CD1c-positive myeloid dendritic cell (primary cell): ENCODE measurements around the gene KANTR.
"Not testable (repeated sequence)": the region's sequence is repeated elsewhere in the genome, so short reads cannot be mapped to it uniquely, and the experiment has no call there.

Experiments used
- DNase-seq: peaks from one replicate; pipeline ENCODE4 v3.0.0-alpha.2; 2016; ENCODE audit errors: extremely low spot score

Gene KANTR

DNA sequence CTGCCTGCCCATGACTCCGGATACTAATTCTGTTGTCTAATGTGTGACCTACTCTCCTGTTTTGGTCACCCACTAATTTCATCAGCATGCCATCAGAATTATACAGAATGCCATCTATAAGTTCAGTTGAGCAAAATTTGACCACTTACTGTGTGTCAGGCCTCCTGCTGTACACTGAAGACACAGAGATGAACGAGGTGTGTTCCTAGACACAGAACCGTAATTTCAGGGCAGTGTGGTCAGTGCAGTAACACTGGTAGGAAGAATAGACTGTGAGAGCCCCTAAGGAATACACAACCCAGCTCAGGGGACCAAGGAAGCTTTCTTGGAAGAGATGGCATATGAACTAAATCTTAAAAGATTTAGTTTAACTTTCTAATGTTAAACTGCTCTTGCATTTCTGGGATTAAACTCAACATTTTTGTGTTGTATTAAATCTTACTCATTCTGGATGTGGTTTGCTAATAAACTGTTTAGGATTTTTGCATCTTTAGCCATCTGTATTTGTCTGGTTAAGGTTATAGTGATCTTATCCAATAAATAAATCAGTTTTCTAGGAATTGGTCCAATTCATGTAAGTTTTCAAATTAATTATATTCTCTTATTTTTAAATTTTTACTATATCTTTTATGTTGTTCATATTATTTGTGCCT lies 34.3 kb downstream of the KANTR start:
- no peak for DNase-seq

DNA sequence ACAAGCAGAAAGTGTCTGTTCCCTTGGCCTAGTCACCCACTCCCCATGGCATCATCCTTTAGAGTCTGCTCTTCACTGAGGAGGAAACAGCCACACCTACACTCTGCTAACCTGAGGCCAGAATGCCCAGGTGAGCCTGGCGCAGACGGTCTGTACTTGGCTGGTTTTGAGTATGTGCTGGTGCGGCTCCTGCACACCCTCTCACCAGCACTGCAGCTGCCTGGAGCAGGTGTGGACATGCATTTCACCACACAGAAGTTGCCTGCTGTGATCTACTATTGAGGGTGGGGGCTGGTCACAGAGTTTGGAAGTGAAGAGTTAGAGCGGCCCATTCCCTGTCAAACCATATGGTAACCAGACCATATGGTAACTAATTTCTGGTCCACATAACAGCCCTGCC lies 39.5 kb downstream of the KANTR start:
- no peak for DNase-seq

GRCh38 chrX:53135581-53135980 lies 41.6 kb downstream of the KANTR start:
- no peak for DNase-seq

GRCh38 chrX:53153581-53153980 lies 59.6 kb downstream of the KANTR start:
- no peak for DNase-seq

DNA sequence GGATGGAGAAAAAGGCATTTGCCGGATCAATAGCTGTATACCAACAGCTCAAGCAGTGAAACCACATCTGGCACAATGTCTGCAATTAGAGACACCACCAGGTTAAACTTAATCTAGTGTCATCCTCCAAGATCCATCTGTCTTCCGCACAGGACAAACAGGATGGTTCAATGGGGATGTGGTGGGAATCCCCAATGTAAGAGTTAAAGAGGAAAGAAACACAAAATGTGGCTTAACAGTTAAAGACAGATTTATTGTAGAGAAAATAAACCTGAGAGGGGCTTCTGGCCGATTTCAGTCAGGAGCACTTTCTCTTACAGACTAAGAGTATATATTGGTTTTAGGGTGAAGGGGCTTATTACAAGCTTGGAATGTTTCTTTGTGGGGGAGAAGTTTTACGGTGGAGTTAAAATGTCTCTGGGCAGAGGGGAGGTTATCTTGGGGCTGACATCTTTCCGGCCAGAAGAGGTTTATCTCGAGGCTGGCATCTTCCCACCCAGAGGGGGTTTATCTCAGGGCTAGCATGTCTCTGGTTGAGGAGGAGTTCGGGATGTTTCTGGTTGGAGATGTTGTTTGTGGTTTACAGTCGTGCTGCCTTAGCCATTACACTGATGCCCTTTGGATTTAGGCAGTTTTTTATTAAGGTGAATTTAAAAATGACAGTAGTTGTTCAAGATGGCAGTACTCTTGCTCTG lies 61.7 kb downstream of the KANTR start:
- DNase-seq, result no peak

DNA sequence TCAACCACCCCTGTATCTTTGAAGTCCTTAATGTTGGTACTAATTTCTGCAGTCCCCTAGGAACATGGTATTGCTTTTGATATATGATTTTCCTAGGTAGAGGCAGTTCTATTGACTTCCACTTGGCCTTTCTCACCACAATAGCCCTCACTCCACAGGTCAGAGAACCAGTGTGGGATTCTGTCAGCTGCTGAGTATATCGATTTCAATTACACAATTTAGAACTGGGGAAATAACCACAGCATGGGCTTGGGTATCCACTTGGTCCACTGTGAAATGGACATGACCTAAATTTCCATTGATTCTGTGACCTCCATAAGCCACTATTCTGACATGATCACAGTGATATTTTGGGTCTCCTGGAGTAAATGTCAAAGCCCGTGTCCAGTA lies 62.3 kb downstream of the KANTR start:
- no peak for DNase-seq

GRCh38 chrX:53159184-53159583 lies 65.2 kb downstream of the KANTR start:
- DNase-seq, result no peak

DNA sequence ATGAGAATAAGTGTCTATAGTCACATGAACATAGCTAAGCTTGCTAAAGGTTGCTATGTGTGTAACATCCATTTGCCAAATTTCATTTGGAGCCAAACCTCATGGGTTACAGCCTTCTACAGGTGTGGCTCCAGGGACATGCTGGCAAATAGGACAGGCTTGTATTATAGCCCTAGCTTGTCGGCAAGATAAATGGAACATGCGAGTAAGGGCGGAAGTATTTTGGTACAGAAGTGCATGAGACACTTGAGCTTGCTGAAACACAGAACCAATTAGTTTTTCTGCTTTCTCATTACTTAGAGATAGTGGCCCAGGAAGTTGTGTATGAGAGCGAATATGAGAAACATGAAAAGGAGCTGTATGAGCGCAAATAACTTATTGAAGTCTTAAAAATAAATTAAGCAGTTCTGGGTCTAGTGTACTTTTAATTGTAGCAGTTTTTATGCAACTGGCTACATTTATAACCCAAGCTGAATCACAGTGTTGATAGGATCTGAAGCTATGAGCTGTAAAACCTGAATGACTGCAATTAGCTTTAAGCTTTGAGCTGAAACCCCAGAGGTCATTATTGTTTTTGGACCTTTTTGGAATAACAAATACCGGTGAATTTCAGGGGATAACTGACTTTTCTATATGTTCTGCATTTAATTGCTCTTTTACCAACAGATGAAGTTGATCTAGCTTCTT lies 66.5 kb downstream of the KANTR start:
- no peak for DNase-seq

DNA sequence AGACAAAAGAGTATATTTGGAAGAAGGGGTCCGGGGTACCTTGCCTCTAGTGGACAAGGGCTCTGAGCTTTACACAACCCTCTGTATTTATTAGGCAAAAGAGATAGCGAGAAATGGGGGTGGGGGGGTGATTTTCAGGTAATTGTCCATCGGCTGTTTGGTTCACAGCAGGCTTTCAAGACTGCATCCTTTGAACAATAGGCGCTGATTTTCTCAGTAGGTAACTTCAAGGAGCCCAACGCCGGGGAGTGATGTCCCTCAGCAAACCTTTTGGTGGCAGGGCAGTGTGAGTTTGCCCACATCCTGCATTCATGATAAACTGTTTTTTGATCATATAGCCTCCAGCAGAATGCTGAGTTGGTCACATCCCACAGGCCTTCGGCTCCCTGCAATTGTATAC lies 69.5 kb downstream of the KANTR start:
- no peak for DNase-seq

DNA sequence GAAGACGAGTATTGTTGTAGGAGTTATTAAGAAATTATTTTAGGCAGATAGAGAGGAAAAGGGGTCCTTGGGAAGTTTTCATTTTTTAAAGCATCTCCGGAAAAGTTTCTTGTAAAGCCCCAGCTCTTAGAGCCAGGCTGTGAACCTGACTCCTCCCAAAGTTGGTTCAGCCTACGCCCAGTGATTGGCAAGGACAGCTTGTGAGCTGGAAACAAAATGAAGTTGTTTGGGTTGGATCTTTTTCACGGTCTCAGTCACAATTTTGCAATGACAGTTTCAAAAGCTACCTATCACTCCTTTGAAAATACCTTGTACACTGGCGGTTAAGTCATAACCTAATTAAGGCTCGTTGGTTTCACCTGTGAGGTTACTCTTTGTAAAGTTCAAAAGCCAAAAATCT lies 70.6 kb downstream of the KANTR start:
- DNase-seq, result not testable (repeated sequence)

DNA sequence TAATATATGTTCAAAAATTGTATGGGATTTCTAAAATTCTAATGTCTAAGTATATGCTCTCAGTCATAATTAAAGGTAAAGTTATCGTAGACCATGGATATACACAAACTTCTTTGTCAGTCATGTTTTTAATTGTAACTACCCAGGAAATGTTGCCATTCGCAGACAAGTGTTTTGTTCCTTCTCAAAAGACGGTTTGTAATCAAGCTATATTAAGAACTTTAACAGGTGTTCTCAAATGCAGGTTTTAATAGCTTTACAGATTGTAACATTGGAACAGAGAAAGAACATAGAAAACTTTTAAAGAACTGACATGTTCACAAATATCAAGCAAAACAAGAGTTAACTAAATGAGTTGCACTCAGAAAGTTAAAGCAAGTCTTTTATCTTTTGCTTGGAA lies 72.2 kb downstream of the KANTR start:
- no peak for DNase-seq

DNA sequence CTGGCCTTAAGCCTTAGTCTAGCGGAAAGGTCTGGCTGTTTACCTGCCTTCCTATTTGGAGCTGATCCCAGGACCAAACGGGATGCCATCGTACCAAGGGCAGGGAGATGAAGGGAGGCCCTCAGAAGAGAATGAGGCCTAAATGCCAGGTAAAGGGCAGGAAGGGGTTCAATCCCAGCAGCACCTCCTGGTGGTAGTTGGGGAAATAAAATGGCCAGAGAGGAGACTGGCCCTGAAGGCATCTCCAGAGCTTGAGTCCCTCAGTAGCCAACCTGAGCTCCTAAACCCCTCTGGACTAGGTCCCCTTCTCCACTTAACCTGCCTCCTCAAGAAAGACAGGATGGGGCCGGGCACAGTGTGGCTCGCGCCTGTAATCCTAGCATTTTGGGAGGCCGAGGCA lies 77.4 kb downstream of the KANTR start:
- DNase-seq, result no peak
